Natural killer cell treated with Interleukin-12 subunit alpha and Interleukin-12 subunit beta and Interleukin-15 and Interleukin-18, amount 100 ng/mL, for 72 hours (primary cell): ENCODE measurements around the gene TBC1D14. TPM values are rescaled to one million over a fixed set of nuclear protein-coding genes. Genes with fewer than 3 reads are reported as not detected.
"Not testable (repeated sequence)": the region's sequence is repeated elsewhere in the genome, so short reads cannot be mapped to it uniquely, and the experiment has no call there.

Source experiments
- ATAC-seq, 2 donors: fragments of 150-1000 bp; cut with Tn5 transposase in 1 of 2; sonication (Bioruptor Pico), chemical (Tn5 transposase) in 1 of 2; 2 replicates each; pipeline ENCODE4 v1.10.0; 2021
- DNase-seq: peaks from one replicate; pipeline ENCODE4 v3.0.0; 2022; ENCODE audit warnings: low spot score
- H3K27ac Mint-ChIP-seq, 2 donors: 1 replicate in 1 of 2; 2 replicates in 1 of 2; pipeline ENCODE4 v1.8.0; 2022; ENCODE audit warnings: mixed read lengths in 2 of 2, mild to moderate bottlenecking in 1 of 2, moderate library complexity in 1 of 2
- H3K27me3 Mint-ChIP-seq, 2 donors: 1 replicate in 1 of 2; 2 replicates in 1 of 2; pipeline ENCODE4 v1.8.0; 2022; ENCODE audit warnings: mixed read lengths in 2 of 2
- H3K36me3 Mint-ChIP-seq: one replicate; pipeline ENCODE4 v1.8.0; 2022; ENCODE audit warnings: mixed read lengths
- H3K4me1 Mint-ChIP-seq, 2 donors: 1 replicate in 1 of 2; 2 replicates in 1 of 2; pipeline ENCODE4 v1.8.0; 2022; ENCODE audit warnings: low read depth in 2 of 2, mixed read lengths in 2 of 2, mild to moderate bottlenecking in 1 of 2
- H3K4me3 Mint-ChIP-seq: one replicate; pipeline ENCODE4 v1.8.0; 2022; ENCODE audit warnings: mixed read lengths
- H3K9me3 Mint-ChIP-seq: 2 replicates; pipeline ENCODE4 v1.8.0; 2022; ENCODE audit warnings: mixed read lengths
- total RNA-seq, 2 donors: library from RNA; stranded (reverse); gene quantifications; one replicate each; pipeline ENCODE4 v1.2.3, GENCODE V29; 2022

TBC1D14 gene
- total RNA-seq, 2 donors from 2014 or later, result 37.3 to 56.9 TPM

- DNase-seq, result no peak
Measured at GRCh38 chr4:7073526-7074390, 164.1 kb downstream of the TBC1D14 start.

GRCh38 chr4:7074426-7074825 lies 164.8 kb downstream of the TBC1D14 start:
- Mint-ChIP-seq H3K27ac (no peak overlapping the region), H3K4me1 (peaks cover 7 to 12% of the 10 kb centered on the region in 2 donors), H3K4me3 (no peak overlapping the region), H3K9me3 (no peaks in the 10 kb centered on the region), H3K36me3 (no peaks in the 10 kb centered on the region), H3K27me3 (peaks cover 10 to 11% of the 10 kb centered on the region in 2 donors)
- ATAC-seq (no peak), DNase-seq (no peak)

More at GRCh38 chr4:7073526-7074390, 164.1 kb downstream of the TBC1D14 start:
- Mint-ChIP-seq H3K27me3 (peaks cover 6 to 9% of the 10 kb centered on the region in 2 donors), H3K27ac (no peak overlapping the region), H3K4me3 (no peak overlapping the region), H3K9me3 (no peaks in the 10 kb centered on the region), H3K4me1 (peaks cover 12 to 13% of the 10 kb centered on the region in 2 donors), H3K36me3 (no peaks in the 10 kb centered on the region)
- ATAC-seq, result no peak

- Mint-ChIP-seq H3K27ac (no peak overlapping the region), H3K36me3 (no peaks in the 10 kb centered on the region), H3K4me3 (no peak overlapping the region), H3K27me3 (peaks cover 21% of the 10 kb centered on the region in 2 donors), H3K4me1 (peaks cover 0 to 3% of the 10 kb centered on the region in 2 donors), H3K9me3 (no peaks in the 10 kb centered on the region)
- DNase-seq (no peak), ATAC-seq (no peak)
Measured at GRCh38 chr4:7075962-7076695, 166.5 kb downstream of the TBC1D14 start.

GRCh38 chr4:7076696-7077082 lies 167.1 kb downstream of the TBC1D14 start:
- Mint-ChIP-seq H3K27me3 (peaks cover 21 to 25% of the 10 kb centered on the region in 2 donors), H3K36me3 (no peaks in the 10 kb centered on the region), H3K4me1 (peaks cover 0 to 3% of the 10 kb centered on the region in 2 donors), H3K9me3 (no peaks in the 10 kb centered on the region), H3K4me3 (no peak overlapping the region), H3K27ac (no peak overlapping the region)
- DNase-seq, result no peak
- no peak for ATAC-seq

- Mint-ChIP-seq H3K9me3 (no peaks in the 10 kb centered on the region), H3K36me3 (no peaks in the 10 kb centered on the region), H3K4me1 (peaks cover 0 to 3% of the 10 kb centered on the region in 2 donors), H3K27ac (no peak overlapping the region), H3K27me3 (peaks cover 21 to 25% of the 10 kb centered on the region in 2 donors), H3K4me3 (no peak overlapping the region)
- DNase-seq (no peak), ATAC-seq (no peak)
Measured at GRCh38 chr4:7077371-7077770, 167.7 kb downstream of the TBC1D14 start.

- Mint-ChIP-seq H3K27ac (no peak overlapping the region), H3K4me1 (peaks cover 0 to 3% of the 10 kb centered on the region in 2 donors), H3K9me3 (no peaks in the 10 kb centered on the region), H3K36me3 (no peaks in the 10 kb centered on the region), H3K4me3 (no peak overlapping the region), H3K27me3 (peaks cover 24 to 31% of the 10 kb centered on the region in 2 donors)
- DNase-seq, result no peak
- no peak for ATAC-seq
Measured at GRCh38 chr4:7078025-7078424, 168.4 kb downstream of the TBC1D14 start.

GRCh38 chr4:7079483-7079882 lies 169.9 kb downstream of the TBC1D14 start:
- not testable (repeated sequence) for H3K4me3 Mint-ChIP-seq, H3K9me3 Mint-ChIP-seq, ATAC-seq, H3K36me3 Mint-ChIP-seq, DNase-seq, H3K4me1 Mint-ChIP-seq, H3K27ac Mint-ChIP-seq
- peaks cover 32 to 39% of the 10 kb centered on the region in 2 donors for H3K27me3 Mint-ChIP-seq

- not testable (repeated sequence) for H3K4me3 Mint-ChIP-seq, H3K4me1 Mint-ChIP-seq, DNase-seq, ATAC-seq, H3K36me3 Mint-ChIP-seq, H3K27ac Mint-ChIP-seq, H3K9me3 Mint-ChIP-seq
- H3K27me3 Mint-ChIP-seq, result peaks cover 34 to 43% of the 10 kb centered on the region in 2 donors
Measured at GRCh38 chr4:7079909-7080308, 170.3 kb downstream of the TBC1D14 start.

Other genes with a start within 250 kb of the TBC1D14 start
- 1 to 10 TPM; 4.5 to 5.1 TPM for gene S100P, start 215.9 kb upstream of the TBC1D14 start, total RNA-seq
- 10 to 100 TPM; 44.0 to 55.1 TPM for gene MRFAP1L1, start 200.0 kb upstream of the TBC1D14 start, total RNA-seq
- 10 to 100 TPM; 15.9 to 16.7 TPM for gene BLOC1S4, start 193.7 kb upstream of the TBC1D14 start, total RNA-seq
- gene KIAA0232, start 127.1 kb upstream of the TBC1D14 start, total RNA-seq, result 10 to 100 TPM; 19.5 to 20.6 TPM
- 10 to 100 TPM; 15.8 to 16.9 TPM for gene TADA2B, start 133.5 kb downstream of the TBC1D14 start, total RNA-seq
- gene GRPEL1, start 158.2 kb downstream of the TBC1D14 start, total RNA-seq, result 10 to 100 TPM; 71.0 to 73.6 TPM